HEK293 (cell line): ENCODE data around the gene FZR1.
A peak's percentile ranks its signal among the peaks of the same experiment; 100 is the strongest.

Experiments used
- CTCF ChIA-PET: fragments of 350-600 bp; formaldehyde crosslinking; extraction: SDS; loops from one replicate; lab custom pipeline; 2021; ENCODE audit warnings: antibody characterized with exemption; lab: Yijun Ruan, JAX
- POLR2A ChIA-PET: fragments of 300-600 bp; formaldehyde crosslinking; extraction: SDS; loops from one replicate; lab custom pipeline; 2020; ENCODE audit warnings: antibody characterized with exemption, inconsistent platforms; lab: Yijun Ruan, JAX
- H3K27ac ChIP-seq: fragments of 200-500 bp; sonication (Bioruptor generic); 2 replicates; pipeline ENCODE4 v1.5.1; 2014; ENCODE audit warnings: low read depth, low read length, control low read depth, inconsistent platforms; ENCODE audit errors: extremely low read depth
- H3K36me3 ChIP-seq, 2 experiments: fragments of 200-500 bp in 1 of 2; sonication (Bioruptor generic) in 1 of 2; 1 replicate in 1 of 2; 2 replicates in 1 of 2; pipeline ENCODE4 v1.5.1; 2014 to 2017; ENCODE audit warnings: inconsistent platforms in 2 of 2, low read length in 2 of 2; ENCODE audit not compliant: control insufficient read depth in 2 of 2, insufficient read depth in 1 of 2
- H3K4me1 ChIP-seq: fragments of 200-500 bp; sonication (Bioruptor generic); 2 replicates; pipeline ENCODE4 v1.5.1; 2014; ENCODE audit warnings: mild to moderate bottlenecking, low read length, inconsistent platforms; ENCODE audit not compliant: control insufficient read depth, insufficient read depth
- H3K4me3 ChIP-seq: 2 replicates; pipeline ENCODE4 v1.5.1; 2011; ENCODE audit warnings: low read depth, mild to moderate bottlenecking, control low read depth, low read length, moderate library complexity
- H3K9me3 ChIP-seq: fragments of 200-500 bp; sonication (Bioruptor generic); 2 replicates; pipeline ENCODE4 v1.5.1; 2014; ENCODE audit warnings: low read depth, low read length, inconsistent platforms; ENCODE audit not compliant: control insufficient read depth, insufficient read depth
- MZF1 ChIP-seq: fragments of 450-650 bp; formaldehyde crosslinking; IDR thresholded peaks from 2 replicates; pipeline ENCODE4 v1.5.1; 2017; ENCODE audit warnings: missing biosample characterization, missing genetic modification characterization, borderline replicate concordance
- RBAK ChIP-seq: fragments of 450-650 bp; formaldehyde crosslinking; IDR thresholded peaks from 2 replicates; pipeline ENCODE4 v1.5.1; 2016; ENCODE audit warnings: missing biosample characterization, missing genetic modification characterization
- SCRT2 ChIP-seq: fragments of 450-650 bp; formaldehyde crosslinking; IDR thresholded peaks from 2 replicates; pipeline ENCODE4 v1.5.1; 2016; ENCODE audit warnings: missing biosample characterization, missing genetic modification characterization
- TCF7L2 ChIP-seq: IDR thresholded peaks from 2 replicates; pipeline ENCODE4 v1.6.1; 2011; ENCODE audit warnings: low read depth, mild to moderate bottlenecking, inconsistent platforms, low read length, moderate library complexity, borderline replicate concordance
- ZBTB21 ChIP-seq: fragments of 450-650 bp; formaldehyde crosslinking; IDR thresholded peaks from 2 replicates; pipeline ENCODE4 v1.5.1; 2017; ENCODE audit warnings: missing biosample characterization, missing genetic modification characterization
- ZFP41 ChIP-seq: fragments of 450-650 bp; formaldehyde crosslinking; IDR thresholded peaks from 2 replicates; pipeline ENCODE4 v1.5.1; 2016; ENCODE audit warnings: missing biosample characterization, missing genetic modification characterization, borderline replicate concordance
- ZNF133 ChIP-seq: fragments of 450-650 bp; formaldehyde crosslinking; IDR thresholded peaks from 2 replicates; pipeline ENCODE4 v1.5.1; 2016; ENCODE audit warnings: missing biosample characterization, missing genetic modification characterization
- ZNF350 ChIP-seq: fragments of 450-650 bp; formaldehyde crosslinking; IDR thresholded peaks from 2 replicates; pipeline ENCODE4 v1.5.0; 2017; ENCODE audit warnings: missing biosample characterization, mild to moderate bottlenecking, missing genetic modification characterization
- ZNF37A ChIP-seq: fragments of 450-650 bp; IDR thresholded peaks from 2 replicates; pipeline ENCODE4 v1.5.1; 2018; ENCODE audit warnings: missing biosample characterization, missing genetic modification characterization
- ZNF394 ChIP-seq: fragments of 450-650 bp; formaldehyde crosslinking; IDR thresholded peaks from 2 replicates; pipeline ENCODE4 v1.5.1; 2016; ENCODE audit warnings: missing biosample characterization, missing genetic modification characterization, mild to moderate bottlenecking, moderate library complexity, borderline replicate concordance
- ZNF423 ChIP-seq: fragments of 450-650 bp; formaldehyde crosslinking; IDR thresholded peaks from 2 replicates; pipeline ENCODE4 v1.5.1; 2016; ENCODE audit warnings: missing biosample characterization, missing genetic modification characterization
- ZNF529 ChIP-seq: fragments of 450-650 bp; formaldehyde crosslinking; IDR thresholded peaks from 2 replicates; pipeline ENCODE4 v1.5.1; 2017; ENCODE audit warnings: missing genetic modification characterization, missing biosample characterization; ENCODE audit not compliant: insufficient replicate concordance
- ZNF660 ChIP-seq: fragments of 450-650 bp; IDR thresholded peaks from 2 replicates; pipeline ENCODE4 v1.5.1; 2018; ENCODE audit warnings: missing biosample characterization, mild to moderate bottlenecking, missing genetic modification characterization
- ZNF768 ChIP-seq: fragments of 450-650 bp; formaldehyde crosslinking; IDR thresholded peaks from 2 replicates; pipeline ENCODE4 v1.5.1; 2018; ENCODE audit warnings: missing biosample characterization, mild to moderate bottlenecking, missing genetic modification characterization
- ZNF785 ChIP-seq: fragments of 450-650 bp; formaldehyde crosslinking; IDR thresholded peaks from 2 replicates; pipeline ENCODE4 v1.5.1; 2016; ENCODE audit warnings: missing biosample characterization, missing genetic modification characterization
- ZNF830 ChIP-seq: fragments of 450-650 bp; IDR thresholded peaks from 2 replicates; pipeline ENCODE4 v1.5.0; 2018; ENCODE audit warnings: missing biosample characterization, missing genetic modification characterization, low read depth, mild to moderate bottlenecking, moderate library complexity
- ZNF843 ChIP-seq: fragments of 450-650 bp; formaldehyde crosslinking; IDR thresholded peaks from 2 replicates; pipeline ENCODE4 v1.5.1; 2016; ENCODE audit warnings: missing biosample characterization, missing genetic modification characterization
- TF ChIP-seq, protein P1 (sequence below): fragments of 450-650 bp; formaldehyde crosslinking; IDR thresholded peaks from 2 replicates; pipeline ENCODE4 v1.5.1; 2017; ENCODE audit warnings: missing biosample characterization, missing genetic modification characterization
- TF ChIP-seq, protein P2 (sequence below): fragments of 450-650 bp; formaldehyde crosslinking; IDR thresholded peaks from 2 replicates; pipeline ENCODE4 v1.5.1; 2016; ENCODE audit warnings: missing biosample characterization, missing genetic modification characterization
- TF ChIP-seq, protein P3 (sequence below): fragments of 450-650 bp; formaldehyde crosslinking; IDR thresholded peaks from 2 replicates; pipeline ENCODE4 v1.5.1; 2016; ENCODE audit warnings: missing biosample characterization, missing genetic modification characterization
- TF ChIP-seq, protein P4 (sequence below): fragments of 450-650 bp; formaldehyde crosslinking; IDR thresholded peaks from 2 replicates; pipeline ENCODE4 v1.5.1; 2016; ENCODE audit warnings: missing biosample characterization, missing genetic modification characterization, borderline replicate concordance
- TF ChIP-seq, protein P5 (sequence below): fragments of 450-650 bp; IDR thresholded peaks from 2 replicates; pipeline ENCODE4 v1.5.1; 2018; ENCODE audit warnings: missing biosample characterization, missing genetic modification characterization

FZR1 gene

DNA sequence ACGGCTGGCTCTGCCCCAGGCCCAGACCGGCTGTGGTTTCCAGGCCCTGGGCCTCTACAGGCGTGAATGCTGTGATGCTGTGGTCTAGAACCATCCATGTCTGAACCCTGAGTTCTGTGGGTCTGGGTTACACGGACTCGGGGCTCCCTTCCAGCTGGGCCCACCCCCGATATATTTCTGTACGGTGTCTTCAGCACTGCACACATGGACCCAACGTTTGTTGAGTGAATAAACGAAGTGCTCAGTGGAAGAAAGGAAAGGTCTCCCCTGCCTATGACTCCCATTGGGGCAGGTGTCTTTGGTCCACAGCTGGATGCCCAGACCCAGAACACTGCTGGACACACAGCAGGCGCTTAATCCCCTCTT lies 39.5 kb downstream of the FZR1 start:
- CTCF ChIA-PET, result interaction anchor here (0.6 to 2.8 kb wide), 13 partner anchors 9 to 657 kb away, joined by 3 to 21 read pairs (median 3); no protein-coding TSS in a partner anchor
- H3K36me3 ChIP-seq, result peaks cover 0 to 43% of the 10 kb centered on the region in 2 experiments; a peak in 2 of 3 replicates
- no peak overlapping the region for H3K4me3 ChIP-seq
- no peak overlapping the region for H3K27ac ChIP-seq
- POLR2A ChIA-PET, result interaction anchor here (0.8 to 1.2 kb wide), 3 partner anchors 11 to 28 kb away, joined by 3 to 4 read pairs (median 3); no protein-coding TSS in a partner anchor
- TF ChIP-seq, protein P1, sequence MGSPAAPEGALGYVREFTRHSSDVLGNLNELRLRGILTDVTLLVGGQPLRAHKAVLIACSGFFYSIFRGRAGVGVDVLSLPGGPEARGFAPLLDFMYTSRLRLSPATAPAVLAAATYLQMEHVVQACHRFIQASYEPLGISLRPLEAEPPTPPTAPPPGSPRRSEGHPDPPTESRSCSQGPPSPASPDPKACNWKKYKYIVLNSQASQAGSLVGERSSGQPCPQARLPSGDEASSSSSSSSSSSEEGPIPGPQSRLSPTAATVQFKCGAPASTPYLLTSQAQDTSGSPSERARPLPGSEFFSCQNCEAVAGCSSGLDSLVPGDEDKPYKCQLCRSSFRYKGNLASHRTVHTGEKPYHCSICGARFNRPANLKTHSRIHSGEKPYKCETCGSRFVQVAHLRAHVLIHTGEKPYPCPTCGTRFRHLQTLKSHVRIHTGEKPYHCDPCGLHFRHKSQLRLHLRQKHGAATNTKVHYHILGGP (tag by site-specific recombination), result no peak
- TF ChIP-seq MZF1 (tag by site-specific recombination) (no peak), ZNF37A (tag by site-specific recombination) (no peak), ZNF843 (tag by site-specific recombination) (no peak), RBAK (tag by site-specific recombination) (no peak), ZNF785 (tag by site-specific recombination) (no peak)
- H3K4me1 ChIP-seq, result no peaks in the 10 kb centered on the region
- no peaks in the 10 kb centered on the region for H3K9me3 ChIP-seq

DNA sequence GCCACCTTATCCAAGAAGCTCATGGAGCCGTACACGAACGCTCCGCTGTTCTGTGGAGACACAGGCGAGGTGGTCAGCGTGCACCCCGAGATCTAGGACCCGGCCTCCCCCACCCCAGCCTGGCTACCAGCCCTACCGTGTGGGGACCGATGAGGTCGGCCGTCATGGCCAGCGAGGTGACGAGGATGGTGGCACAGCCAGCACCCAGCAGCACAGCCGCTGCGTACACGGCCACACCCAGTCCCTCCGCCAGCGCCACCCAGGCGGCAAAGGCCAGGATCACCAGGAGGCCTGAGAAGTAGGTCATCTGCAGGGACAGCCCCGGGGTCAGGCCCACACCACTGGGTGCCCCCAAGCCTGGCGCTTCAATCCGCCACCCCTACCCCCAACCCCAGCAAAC lies 40.0 kb downstream of the FZR1 start:
- no peak for TF ChIP-seq ZNF394 (tag by site-specific recombination)
- TF ChIP-seq ZNF529, result no peak
- TF ChIP-seq, protein P2, sequence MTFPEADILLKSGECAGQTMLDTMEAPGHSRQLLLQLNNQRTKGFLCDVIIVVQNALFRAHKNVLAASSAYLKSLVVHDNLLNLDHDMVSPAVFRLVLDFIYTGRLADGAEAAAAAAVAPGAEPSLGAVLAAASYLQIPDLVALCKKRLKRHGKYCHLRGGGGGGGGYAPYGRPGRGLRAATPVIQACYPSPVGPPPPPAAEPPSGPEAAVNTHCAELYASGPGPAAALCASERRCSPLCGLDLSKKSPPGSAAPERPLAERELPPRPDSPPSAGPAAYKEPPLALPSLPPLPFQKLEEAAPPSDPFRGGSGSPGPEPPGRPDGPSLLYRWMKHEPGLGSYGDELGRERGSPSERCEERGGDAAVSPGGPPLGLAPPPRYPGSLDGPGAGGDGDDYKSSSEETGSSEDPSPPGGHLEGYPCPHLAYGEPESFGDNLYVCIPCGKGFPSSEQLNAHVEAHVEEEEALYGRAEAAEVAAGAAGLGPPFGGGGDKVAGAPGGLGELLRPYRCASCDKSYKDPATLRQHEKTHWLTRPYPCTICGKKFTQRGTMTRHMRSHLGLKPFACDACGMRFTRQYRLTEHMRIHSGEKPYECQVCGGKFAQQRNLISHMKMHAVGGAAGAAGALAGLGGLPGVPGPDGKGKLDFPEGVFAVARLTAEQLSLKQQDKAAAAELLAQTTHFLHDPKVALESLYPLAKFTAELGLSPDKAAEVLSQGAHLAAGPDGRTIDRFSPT (tag by site-specific recombination), result 0 out of 2 replicates have a peak, but pooled peaks have one; percentile 28
- Histone ChIP-seq H3K4me3 (no peak overlapping the region), H3K36me3 (peaks cover 0 to 48% of the 10 kb centered on the region in 2 experiments; a peak in 2 of 3 replicates), H3K27ac (no peak overlapping the region), H3K9me3 (no peaks in the 10 kb centered on the region), H3K4me1 (no peaks in the 10 kb centered on the region)
- CTCF ChIA-PET, result interaction anchor here (0.6 to 2.8 kb wide), 11 partner anchors 9 to 657 kb away, joined by 3 to 21 read pairs (median 3); no protein-coding TSS in a partner anchor
- POLR2A ChIA-PET, result no interaction called here

DNA sequence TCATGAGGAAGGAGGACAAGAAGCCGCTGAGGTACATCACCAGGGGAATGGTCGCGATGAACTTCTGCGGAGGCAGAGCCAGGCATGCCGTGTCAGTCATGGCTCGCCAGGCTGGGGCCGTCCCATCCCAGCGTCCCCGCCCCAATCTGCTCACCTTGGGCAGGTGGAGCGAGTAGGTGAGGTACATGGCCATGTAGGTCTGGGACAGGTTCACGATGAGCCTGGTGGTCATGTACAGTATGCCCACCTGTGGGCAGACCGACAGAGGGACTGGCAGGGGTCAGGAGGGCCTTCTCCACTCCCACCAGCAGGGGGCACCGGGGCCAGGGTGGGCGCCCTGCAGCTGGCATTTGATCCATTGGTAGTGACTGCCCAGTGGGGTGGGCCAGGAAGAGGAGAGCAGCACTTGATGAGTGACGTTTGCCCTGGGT lies 41.2 kb downstream of the FZR1 start:
- H3K27ac ChIP-seq, result no peak overlapping the region
- CTCF ChIA-PET, result interaction anchor here (0.7 kb wide), 2 partner anchors 45 to 113 kb away, joined by 3 to 4 read pairs; no protein-coding TSS in a partner anchor
- POLR2A ChIA-PET, result no interaction called here
- H3K9me3 ChIP-seq, result no peaks in the 10 kb centered on the region
- no peak overlapping the region for H3K4me3 ChIP-seq
- H3K4me1 ChIP-seq, result no peaks in the 10 kb centered on the region
- peaks cover 0 to 48% of the 10 kb centered on the region in 2 experiments; a peak in 2 of 3 replicates for H3K36me3 ChIP-seq
- no peak for TF ChIP-seq ZFP41 (tag by site-specific recombination)
- TF ChIP-seq, protein P3, sequence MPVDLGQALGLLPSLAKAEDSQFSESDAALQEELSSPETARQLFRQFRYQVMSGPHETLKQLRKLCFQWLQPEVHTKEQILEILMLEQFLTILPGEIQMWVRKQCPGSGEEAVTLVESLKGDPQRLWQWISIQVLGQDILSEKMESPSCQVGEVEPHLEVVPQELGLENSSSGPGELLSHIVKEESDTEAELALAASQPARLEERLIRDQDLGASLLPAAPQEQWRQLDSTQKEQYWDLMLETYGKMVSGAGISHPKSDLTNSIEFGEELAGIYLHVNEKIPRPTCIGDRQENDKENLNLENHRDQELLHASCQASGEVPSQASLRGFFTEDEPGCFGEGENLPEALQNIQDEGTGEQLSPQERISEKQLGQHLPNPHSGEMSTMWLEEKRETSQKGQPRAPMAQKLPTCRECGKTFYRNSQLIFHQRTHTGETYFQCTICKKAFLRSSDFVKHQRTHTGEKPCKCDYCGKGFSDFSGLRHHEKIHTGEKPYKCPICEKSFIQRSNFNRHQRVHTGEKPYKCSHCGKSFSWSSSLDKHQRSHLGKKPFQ (tag by site-specific recombination), result no peak
- no peak for TF ChIP-seq ZNF768 (tag by site-specific recombination)
- TF ChIP-seq ZNF423, result no peak
- no peak for TF ChIP-seq ZBTB21 (tag by site-specific recombination)
- no peak for TF ChIP-seq ZNF660 (tag by site-specific recombination)
- TF ChIP-seq SCRT2 (tag by site-specific recombination), result peak; percentile 79; the same call in 1 of the 2 replicates
- TF ChIP-seq, protein P4, sequence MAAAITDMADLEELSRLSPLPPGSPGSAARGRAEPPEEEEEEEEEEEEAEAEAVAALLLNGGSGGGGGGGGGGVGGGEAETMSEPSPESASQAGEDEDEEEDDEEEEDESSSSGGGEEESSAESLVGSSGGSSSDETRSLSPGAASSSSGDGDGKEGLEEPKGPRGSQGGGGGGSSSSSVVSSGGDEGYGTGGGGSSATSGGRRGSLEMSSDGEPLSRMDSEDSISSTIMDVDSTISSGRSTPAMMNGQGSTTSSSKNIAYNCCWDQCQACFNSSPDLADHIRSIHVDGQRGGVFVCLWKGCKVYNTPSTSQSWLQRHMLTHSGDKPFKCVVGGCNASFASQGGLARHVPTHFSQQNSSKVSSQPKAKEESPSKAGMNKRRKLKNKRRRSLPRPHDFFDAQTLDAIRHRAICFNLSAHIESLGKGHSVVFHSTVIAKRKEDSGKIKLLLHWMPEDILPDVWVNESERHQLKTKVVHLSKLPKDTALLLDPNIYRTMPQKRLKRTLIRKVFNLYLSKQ (tag by site-specific recombination), result no peak
- no peak for TF ChIP-seq TCF7L2
- TF ChIP-seq ZNF830 (tag by site-specific recombination), result no peak
- TF ChIP-seq, protein P5, sequence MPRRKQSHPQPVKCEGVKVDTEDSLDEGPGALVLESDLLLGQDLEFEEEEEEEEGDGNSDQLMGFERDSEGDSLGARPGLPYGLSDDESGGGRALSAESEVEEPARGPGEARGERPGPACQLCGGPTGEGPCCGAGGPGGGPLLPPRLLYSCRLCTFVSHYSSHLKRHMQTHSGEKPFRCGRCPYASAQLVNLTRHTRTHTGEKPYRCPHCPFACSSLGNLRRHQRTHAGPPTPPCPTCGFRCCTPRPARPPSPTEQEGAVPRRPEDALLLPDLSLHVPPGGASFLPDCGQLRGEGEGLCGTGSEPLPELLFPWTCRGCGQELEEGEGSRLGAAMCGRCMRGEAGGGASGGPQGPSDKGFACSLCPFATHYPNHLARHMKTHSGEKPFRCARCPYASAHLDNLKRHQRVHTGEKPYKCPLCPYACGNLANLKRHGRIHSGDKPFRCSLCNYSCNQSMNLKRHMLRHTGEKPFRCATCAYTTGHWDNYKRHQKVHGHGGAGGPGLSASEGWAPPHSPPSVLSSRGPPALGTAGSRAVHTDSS (tag by site-specific recombination), result no peak
- TF ChIP-seq ZNF133 (tag by site-specific recombination), result no peak
- TF ChIP-seq ZNF350 (tag by site-specific recombination), result no peak
